NCI-H1694 (cell line): ENCODE results near the gene S100A6.

Experiments
- DNase-seq: peaks from one replicate; lab custom pipeline; 2025; lab: John Stamatoyannopoulos, UW

S100A6 gene

DNA sequence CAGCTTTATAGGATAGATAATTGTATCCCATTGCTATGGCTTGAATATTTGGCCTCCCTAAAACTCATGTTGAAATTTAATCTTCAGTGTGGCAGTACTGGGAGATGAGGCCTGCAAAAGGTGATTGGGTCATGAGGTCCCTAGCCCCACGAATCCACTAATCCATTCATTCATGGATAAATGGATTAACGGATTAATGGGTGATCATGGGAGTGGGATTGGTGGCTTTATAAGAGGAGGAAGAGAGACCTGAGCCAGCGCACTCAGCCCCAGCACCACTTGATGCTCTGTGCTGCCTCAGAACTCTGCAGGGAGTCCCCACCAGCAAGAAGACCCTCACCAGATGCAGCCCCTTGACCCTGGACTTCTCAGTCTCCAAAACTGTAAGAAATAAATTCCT is 32.0 kb downstream of the S100A6 start:
- DNase-seq = no peak

DNA sequence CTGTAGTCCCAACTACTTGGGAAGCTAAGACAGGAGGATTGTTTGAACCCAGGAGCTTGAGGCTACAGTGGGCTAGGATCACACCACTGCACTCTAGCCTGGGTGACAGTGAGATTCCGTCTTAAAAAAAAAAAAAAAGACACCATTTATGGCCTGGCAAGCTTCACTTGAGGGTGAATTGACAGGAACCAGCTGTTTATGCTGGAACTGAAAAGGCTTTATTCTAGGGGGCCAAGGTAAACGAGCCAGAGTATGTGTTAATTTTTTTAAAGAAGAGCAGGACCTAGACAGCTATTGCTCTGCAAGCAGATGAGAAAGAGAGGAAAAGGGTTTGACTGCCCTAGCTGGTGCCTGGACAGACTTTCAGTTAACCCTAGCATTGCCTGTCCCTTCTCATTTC is 37.0 kb downstream of the S100A6 start:
- DNase-seq = no peak

DNA sequence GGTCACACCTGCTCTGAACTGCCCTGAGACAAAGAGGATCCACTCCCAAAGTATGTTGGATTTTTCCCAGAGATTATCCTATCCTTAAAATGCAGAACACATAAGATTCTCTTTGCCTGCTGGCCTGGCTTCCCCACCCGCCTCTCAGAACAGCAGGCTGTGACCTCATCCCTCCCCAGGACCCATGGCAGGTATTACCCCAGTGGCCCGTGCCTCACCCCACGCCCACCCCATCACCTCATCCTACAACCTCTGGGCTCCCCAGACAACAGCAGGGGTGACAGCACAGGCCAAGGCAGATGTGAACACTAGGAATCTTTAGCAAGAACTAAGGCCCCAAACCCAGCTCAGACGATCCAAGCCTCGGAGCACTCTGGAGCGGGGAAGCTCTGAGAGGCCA is 40.3 kb downstream of the S100A6 start:
- no peak for DNase-seq

DNA sequence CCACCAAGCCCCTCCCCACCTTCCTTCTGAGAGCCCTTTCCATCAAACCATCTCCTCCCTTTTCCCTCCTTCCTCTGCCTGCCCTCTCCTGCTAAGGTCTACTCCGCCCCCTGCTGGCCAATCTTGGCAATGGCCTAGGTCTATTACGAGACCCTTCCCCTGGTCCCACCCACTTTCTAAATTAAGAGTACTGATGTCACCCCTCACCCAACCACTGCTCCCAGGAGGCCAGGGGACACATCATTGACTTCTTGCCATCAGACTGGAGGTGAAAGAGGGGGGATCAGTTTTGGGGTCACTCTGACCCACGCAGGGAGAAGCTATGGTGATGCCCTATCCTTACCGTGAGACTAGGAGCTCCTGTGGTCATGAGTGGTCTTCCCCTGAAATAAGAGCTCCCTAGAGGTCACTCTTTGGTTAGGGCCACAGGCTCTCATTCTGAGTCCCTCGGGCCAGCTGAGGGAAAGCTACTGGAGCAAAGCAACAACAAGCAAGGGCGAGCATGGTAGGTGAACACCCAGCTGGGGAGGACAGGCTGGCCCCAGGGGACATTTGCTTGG is 40.7 kb downstream of the S100A6 start:
- peak; percentile 97 for DNase-seq

DNA sequence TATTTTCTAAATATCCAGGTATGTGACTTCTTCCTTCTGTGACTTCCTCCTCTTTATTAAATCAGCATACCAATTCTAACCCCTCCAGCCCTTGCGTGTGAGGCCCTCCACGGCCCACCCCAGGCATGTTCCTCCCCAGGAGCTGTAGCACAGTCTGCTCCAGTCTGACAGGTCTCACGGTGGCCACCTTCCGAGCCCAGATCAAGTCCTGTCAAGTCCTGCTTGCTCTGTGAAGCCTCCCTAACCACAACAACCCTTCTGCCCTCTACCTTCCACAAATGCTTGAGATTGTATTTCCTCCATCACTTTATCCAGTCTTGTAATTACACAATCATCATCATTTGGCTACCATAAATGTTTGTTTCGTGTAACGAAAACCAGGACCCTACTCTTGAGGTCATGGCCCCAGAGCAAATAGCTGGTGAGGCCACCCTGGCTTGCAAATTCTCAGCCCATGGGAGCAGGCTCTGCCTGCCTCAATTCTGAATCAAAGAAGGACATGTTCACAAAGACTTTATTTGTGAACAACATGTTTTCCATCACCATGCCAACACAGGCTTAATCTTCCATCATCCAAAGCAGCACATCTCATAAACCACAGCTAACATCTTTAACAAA is 42.3 kb downstream of the S100A6 start:
- no peak for DNase-seq

DNA sequence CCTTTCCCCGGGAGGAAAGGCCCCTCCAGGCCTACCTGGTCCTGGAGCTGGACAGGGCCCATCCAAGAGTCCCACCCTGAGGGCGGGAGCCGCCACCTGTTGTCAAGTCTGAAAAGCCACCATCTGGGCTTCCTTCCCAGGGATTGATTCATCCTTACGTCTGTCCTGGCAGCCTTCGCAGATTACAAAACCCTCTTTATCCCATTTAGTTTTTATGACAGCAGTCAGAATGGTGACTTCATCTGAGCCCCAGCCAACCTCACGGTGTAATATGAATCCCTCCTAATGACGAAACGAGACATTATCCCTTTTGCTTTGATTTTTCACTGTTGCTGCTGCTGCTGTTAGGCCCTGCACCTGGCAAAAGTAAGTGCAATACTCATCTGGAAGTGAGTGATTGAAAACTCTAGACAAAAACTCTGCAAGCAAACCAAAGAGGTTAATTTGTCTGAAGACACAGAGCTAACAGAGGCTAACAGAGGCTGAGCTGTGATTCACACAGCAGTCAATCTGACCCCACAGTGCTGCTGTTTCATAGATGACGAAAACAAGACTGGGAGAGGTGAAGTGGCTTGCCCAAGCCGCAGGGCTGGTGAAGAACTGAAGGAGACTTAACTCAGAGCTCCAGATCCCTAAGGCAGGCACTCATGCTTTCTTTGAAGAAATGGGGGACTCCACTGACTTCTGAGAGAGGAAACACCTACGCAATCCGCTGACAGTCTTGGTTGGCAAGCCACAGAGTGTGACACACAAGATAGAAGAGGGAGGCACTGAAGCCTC is 45.3 kb downstream of the S100A6 start:
- DNase-seq = peak; percentile 57

DNA sequence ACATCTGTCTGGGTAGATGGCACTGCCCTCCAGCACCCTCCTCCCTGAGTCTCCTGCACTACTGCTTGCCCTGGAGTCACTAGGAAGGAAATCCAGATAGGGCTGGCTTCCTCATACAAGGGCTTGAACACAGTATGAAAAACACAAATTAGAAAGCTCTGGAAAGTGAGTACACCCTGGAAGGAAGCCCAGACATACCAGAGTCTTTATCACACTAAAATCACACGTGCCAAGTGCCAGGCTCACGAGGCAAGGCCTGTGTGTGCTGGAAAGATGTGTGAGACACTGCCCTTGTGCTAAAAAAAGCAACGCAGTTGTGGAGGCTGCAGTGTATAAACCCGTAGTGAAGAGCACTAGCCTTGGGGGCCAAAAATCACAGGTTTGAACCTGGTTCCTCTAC is 47.1 kb downstream of the S100A6 start:
- no peak for DNase-seq

DNA sequence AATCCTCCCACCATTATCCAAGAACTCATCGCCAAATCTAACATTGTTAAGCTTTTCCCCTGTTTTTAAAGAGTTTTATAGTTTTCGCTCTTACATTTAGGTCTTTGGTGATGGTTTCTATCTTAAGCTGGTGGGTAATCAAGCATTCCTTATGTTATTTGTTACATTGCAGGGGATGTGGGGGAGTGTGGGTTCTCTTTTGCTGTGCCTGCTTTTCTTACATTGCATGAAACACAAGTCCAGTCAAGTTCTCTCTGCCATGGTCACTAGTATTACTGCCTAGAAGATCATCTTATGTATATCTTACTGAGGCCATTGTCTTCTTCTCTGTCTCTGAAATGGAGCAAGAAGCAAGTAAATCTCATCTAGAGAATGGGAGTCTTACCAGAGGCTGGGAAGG is 48.1 kb downstream of the S100A6 start:
- no peak for DNase-seq

DNA sequence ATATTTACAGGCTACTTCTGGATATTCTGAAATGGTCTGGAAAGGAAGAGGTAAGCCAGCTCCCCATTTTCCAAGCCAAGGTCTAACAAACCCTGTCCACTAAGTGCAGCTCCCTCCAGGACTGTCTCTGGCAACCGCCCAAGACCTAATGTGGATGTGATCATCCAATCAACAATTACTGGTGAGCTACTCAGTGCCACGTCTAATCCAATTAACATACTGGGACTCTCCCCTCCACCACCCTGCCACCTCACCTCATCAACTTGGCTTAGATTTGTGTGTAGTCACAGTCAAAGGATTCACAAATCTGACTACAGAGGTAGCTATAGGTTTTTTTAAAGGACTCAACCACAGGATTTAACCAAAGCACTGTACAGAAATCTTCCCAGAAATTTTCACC is 49.9 kb downstream of the S100A6 start:
- DNase-seq = no peak
